Measurements from ENCODE around the gene DNAJA2.
"Not testable (repeated sequence)": the region's sequence is repeated elsewhere in the genome, so short reads cannot be mapped to it uniquely, and the experiment has no call there.

Gene DNAJA2

GRCh38 chr16:46974352-46974751 is 878 bp upstream of the DNAJA2 start:
- DNase-seq, result no peak

- DNase-seq, result no peak
Observed at GRCh38 chr16:46973996-46974324, 486 bp upstream of the DNAJA2 start.

GRCh38 chr16:46972429-46973206 is 856 bp downstream of the DNAJA2 start:
- no peak for DNase-seq

GRCh38 chr16:46971271-46971670 is 2.2 kb downstream of the DNAJA2 start:
- DNase-seq, result no peak

- DNase-seq, result no peak
Observed at GRCh38 chr16:46970089-46970488, 3.4 kb downstream of the DNAJA2 start.

GRCh38 chr16:46968063-46968435 is 5.4 kb downstream of the DNAJA2 start:
- no peak for DNase-seq

- no peak for DNase-seq
Observed at GRCh38 chr16:46962629-46963028, 10.8 kb downstream of the DNAJA2 start.

GRCh38 chr16:46961373-46962353 is 11.8 kb downstream of the DNAJA2 start:
- no peak for DNase-seq

GRCh38 chr16:46954562-46954961 is 18.9 kb downstream of the DNAJA2 start:
- no peak for DNase-seq

GRCh38 chr16:46950009-46950408 is 23.5 kb downstream of the DNAJA2 start:
- no peak for DNase-seq

- no peak for DNase-seq
Observed at GRCh38 chr16:46949241-46949892, 24.1 kb downstream of the DNAJA2 start.

GRCh38 chr16:46948548-46949166 is 24.8 kb downstream of the DNAJA2 start:
- DNase-seq, result no peak

- DNase-seq, result no peak
Observed at GRCh38 chr16:46947900-46948547, 25.4 kb downstream of the DNAJA2 start.

GRCh38 chr16:46944713-46945112 is 28.8 kb downstream of the DNAJA2 start:
- DNase-seq, result not testable (repeated sequence)

GRCh38 chr16:46937536-46937935 is 35.9 kb downstream of the DNAJA2 start:
- DNase-seq, result no peak

GRCh38 chr16:46932802-46933201 is 40.7 kb downstream of the DNAJA2 start:
- DNase-seq, result no peak

GRCh38 chr16:46930861-46931260 is 42.6 kb downstream of the DNAJA2 start:
- no peak for DNase-seq

GRCh38 chr16:46929378-46930332 is 43.8 kb downstream of the DNAJA2 start:
- no peak for DNase-seq

GRCh38 chr16:46928811-46929210 is 44.7 kb downstream of the DNAJA2 start:
- DNase-seq, result no peak

- DNase-seq, result no peak
Observed at GRCh38 chr16:46927273-46927672, 46.2 kb downstream of the DNAJA2 start.

Measured in NCI-H446 treated with DMSO at 0.1 percent for 48 hours (cell line).